ENCODE data around the gene PITHD1.
"Not testable (repeated sequence)": the region's sequence is repeated elsewhere in the genome, so short reads cannot be mapped to it uniquely, and the experiment has no call there.

PITHD1 gene

DNA sequence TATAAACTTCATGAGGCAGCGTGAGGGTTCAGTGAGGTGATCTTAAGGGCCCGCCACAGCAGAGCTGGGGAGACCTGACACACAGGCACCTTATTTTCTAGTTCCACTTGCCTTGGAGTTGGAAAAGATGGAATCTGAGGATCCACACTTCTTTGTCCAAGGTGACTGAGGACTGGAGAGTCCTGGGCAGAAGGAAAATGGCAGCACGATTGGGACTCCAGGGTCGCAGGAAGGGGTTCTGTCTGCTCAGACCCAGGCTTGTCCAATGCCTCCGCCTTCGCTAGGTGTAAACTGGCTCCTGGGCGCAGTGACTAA is 21.0 kb downstream of the PITHD1 start:
- no peak for DNase-seq

- peak in 3 of 4 experiments; percentile 61 to 72 (median 70) for DNase-seq
Observed at GRCh38 chr1:23799570-23800399, 21.6 kb downstream of the PITHD1 start.

DNA sequence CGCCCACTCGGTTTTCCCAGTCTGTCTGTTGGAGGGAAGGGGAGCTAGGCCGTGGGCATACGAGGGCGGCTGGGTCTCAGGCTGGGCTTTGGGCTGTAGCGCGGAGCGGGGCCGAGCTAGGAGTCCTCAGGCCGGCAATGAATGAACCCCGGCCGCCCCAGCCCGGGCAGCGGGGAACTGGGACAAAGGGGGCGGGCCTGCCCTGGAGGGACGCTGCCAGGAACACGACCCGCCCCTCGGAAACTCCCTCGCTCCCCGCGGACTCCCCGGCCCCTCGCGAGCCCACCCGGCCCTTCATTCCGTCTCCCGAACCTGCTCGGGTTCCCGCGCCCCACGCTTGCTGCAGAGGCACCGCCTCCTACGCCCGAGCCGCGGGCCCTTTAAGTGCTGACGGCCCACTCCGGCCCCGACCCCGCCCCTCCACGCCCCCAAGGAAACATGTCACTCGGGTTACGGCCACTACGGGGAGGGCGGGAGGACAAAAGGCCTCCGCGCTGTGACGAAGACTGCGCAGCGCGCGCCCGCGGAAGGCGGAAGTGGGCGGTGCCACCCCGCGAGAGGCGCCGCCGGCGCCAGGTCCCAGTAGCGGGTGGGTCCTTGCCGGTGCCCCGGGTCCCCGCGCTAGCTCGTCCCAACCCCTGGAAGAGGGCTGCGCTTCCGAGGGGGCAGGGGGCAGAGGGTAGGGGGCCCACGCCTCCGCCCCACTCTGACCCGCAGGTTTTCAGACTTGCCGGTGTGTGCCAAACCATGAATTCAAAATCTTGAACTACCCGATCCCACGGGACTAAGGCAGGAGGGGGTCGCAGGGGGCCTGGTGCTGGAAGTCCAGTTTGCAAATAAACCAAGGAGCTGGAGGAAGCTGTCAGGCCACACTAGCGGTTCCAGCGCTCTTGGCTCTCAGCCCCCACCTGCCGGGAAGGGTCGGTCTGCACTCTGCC is 22.5 kb downstream of the PITHD1 start, which contains the start of gene GALE:
Gene GALE (minus strand): TSS at position 355 of the 938 bp plus-strand sequence. CDS start 1,747 bp downstream, outside the sequence.
- peak; percentile 96 to 98 (median 97) for DNase-seq

DNA sequence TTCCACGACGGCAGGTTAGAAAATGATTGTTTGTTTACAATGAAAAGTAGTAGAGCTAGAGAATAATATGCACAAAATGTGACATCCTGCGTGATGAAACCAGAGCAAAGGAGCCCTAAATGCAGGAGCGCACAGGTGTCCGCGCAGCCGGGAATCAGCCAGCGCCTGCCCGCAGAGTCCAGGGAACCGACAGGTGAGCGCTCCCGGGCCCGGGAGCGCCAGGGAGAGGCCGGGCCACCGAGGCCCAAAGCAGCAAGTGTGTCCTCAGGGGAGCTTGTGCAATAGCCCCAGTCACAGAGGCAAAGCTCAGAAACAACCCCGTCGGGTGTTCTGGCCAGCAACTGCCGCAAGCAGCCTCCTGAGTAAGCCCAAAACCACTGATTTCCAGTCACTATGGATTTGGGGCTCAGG is 23.1 kb downstream of the PITHD1 start:
- DNase-seq, result peak in 3 of 4 experiments; percentile 44 to 63 (median 51)

DNA sequence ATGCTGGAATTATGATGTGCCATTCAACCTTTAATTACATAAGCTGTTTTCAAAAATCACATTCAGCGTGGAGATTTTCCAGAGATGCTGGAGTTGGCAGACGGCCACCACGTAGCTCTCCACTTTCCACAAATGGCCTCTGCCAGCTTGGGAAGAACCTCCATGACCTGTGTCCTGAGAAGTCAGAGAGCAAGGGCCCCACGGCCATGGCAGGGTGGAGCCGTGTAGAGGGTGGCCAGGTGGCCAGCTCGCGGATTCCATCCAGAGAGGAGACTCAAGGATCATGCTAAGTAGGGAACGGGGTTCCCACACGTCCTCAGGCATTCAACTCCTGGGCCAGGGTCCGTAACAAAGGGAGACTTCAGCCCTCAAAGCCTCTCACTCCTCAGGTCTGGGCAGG is 23.7 kb downstream of the PITHD1 start:
- DNase-seq, result no peak

DNA sequence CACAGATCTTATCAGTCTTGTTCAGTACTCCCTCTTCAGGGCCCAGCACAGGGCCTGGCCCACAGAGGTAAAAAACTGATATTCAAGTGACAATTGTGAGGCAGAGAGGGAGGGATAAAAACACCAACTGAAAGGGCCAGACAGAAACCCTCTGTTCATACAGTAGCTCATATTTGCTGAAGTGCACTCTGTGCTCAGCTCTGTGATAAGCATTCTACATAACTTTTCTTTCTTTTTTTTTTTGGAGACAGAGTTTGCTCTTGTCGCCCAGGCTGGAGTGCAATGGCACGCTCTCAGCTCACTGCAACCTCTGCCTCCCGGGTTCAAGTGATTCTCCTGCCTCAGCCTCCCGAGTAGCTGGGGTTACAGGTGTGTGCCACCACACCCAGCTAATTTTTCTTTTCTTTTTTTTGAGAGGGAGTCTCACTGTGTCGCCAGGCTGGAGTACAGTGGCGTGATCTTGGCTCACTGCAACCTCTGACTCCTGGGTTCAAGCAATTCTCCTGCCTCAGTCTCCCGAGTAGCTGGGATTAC is 24.7 kb downstream of the PITHD1 start:
- not testable (repeated sequence) for DNase-seq

GRCh38 chr1:23803674-23804073 is 25.5 kb downstream of the PITHD1 start:
- DNase-seq, result no peak

- DNase-seq, result peak; percentile 32 to 58 (median 53)
Observed at GRCh38 chr1:23804183-23804835, 26.1 kb downstream of the PITHD1 start.

DNA sequence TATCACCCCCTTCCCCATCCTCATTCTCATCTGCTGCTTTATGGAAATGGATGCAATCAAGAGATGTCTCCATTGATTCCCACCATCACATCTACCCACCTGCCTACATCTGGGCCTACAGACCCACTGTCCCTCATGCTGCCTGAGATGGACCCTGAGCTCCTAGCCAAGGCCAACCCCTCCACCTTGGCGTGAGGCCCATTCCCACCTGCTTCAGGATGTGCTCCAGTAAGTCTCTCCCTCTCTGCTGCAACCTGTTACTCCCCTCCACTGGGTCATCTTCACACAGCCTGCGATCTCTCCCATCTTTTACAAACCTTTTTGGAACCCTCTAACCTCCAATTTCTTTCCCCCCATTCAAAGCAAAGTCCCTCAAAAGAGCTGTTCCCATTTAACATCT is 26.8 kb downstream of the PITHD1 start:
- DNase-seq, result no peak

DNA sequence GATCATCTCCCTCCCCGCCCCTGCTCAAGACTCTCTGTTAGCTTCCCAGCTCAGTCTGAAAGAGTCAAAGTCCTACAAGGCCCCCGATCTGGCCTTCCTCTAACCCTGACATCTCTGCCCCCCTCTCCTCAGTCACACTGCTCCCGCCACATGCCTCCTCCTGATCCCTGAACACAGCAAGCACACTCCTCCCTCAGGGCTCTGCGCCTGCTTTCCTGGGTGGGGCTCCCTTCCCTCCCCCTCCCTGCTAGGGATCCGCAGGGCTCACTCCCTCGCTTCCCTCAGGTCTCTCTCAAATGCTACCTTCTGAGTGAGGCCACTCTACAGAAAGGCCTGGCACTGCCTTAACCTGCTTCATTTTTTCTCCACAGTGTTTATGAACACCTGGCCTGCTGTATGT is 28.1 kb downstream of the PITHD1 start:
- no peak for DNase-seq

GRCh38 chr1:23807453-23807852 is 29.2 kb downstream of the PITHD1 start:
- DNase-seq, result peak; percentile 16 to 56 (median 43)

DNA sequence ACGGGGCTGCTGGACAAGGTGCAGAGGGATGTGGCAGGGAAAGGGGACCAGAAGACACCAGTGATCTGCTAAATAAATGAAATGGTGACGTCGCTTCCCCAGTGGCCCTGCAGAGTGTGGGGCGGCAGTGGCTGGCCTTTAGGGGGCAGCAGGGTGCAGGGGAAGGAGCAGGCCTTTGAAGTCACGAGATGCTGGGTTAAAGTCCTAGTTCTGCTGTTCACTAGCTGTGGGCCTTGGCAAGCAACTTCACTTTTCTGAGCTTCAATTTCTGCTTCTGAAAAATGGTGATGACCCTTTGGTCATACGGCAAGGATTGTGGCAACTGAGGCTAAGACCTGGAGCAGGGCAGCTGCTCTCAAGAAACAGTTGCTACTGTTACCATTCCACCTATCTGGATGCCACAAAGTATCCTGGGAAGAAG is 31.5 kb downstream of the PITHD1 start:
- DNase-seq, result peak; percentile 94 to 97 (median 96)

DNA sequence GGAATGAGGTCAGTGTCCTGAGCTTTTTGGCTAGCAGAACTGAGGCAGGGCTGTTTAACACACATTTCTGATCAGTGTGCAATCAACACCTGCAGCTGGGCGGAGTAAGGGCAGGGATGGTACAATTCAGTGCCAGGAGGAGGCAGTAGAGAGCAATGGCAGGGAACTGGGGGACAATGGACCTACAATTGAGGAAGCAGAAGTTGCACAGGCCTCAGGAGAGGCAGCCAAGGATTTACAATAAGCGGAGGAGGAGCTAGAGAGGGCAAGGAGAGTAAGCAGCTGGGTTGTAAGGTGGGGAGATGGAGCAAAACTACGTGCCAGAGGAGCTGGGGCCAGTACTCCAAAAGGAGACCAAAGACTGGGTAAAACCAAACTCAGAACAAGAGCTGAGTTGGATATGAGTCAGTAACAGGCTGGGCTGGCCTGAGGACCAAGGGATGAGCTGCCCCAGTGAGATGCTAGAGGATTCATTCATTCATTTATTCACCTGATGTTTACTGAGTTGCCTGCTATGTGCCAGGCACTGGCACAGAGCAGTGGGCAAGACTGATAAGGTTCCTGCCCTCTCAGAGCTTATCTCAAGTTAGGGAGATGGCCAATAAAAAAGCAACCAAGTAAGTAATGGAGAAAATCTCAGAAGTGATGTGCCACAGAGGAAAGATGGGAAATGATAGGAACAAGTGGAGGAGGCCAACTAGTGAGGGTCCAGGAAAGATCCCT is 32.8 kb downstream of the PITHD1 start:
- peak; percentile 87 to 94 (median 91) for DNase-seq

GRCh38 chr1:23814016-23814415 is 35.8 kb downstream of the PITHD1 start:
- DNase-seq, result no peak

GRCh38 chr1:23816361-23816760 is 38.1 kb downstream of the PITHD1 start:
- no peak for DNase-seq

GRCh38 chr1:23816906-23817305 is 38.7 kb downstream of the PITHD1 start:
- DNase-seq, result no peak

- DNase-seq, result no peak
Observed at GRCh38 chr1:23817633-23818032, 39.4 kb downstream of the PITHD1 start.

DNA sequence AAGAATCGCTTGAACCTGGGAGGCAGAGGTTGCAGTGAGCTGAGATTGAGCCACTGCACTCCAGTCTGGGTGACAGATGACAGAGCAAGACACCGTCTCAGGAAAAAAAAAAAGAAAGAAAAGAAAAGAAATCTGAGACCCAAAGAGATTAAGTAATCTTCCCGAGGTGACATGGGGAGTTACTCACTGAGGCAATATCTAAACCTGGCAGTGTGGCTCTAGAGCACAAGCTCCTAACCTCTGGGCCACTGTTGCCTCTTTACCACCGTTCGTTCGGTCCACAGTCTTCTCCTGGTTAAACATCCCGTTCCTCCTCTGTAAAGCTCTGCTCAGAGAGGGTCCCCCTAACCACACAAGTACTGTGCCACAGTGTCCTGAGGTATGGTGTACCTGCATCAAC is 45.5 kb downstream of the PITHD1 start:
- DNase-seq, result no peak

DNA sequence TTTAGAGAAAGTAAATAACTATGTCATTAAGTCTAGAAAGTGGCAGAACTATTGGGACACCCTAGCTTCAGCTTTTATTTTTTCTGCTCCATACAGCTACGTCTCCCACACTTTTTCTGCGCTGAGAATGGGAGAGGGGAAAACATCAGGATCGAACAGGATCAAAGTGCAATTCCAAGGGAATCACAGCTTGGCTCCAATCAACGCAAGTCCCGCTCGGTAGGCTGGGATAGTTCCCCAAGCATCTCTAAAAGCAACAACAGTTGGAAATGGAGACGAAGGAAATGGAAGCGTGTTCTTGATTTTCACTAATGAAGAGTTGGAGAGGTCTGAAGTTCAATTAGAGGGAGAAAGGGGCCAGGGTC is 46.5 kb downstream of the PITHD1 start:
- peak in 2 of 4 experiments; percentile 16 to 20 for DNase-seq

DNA sequence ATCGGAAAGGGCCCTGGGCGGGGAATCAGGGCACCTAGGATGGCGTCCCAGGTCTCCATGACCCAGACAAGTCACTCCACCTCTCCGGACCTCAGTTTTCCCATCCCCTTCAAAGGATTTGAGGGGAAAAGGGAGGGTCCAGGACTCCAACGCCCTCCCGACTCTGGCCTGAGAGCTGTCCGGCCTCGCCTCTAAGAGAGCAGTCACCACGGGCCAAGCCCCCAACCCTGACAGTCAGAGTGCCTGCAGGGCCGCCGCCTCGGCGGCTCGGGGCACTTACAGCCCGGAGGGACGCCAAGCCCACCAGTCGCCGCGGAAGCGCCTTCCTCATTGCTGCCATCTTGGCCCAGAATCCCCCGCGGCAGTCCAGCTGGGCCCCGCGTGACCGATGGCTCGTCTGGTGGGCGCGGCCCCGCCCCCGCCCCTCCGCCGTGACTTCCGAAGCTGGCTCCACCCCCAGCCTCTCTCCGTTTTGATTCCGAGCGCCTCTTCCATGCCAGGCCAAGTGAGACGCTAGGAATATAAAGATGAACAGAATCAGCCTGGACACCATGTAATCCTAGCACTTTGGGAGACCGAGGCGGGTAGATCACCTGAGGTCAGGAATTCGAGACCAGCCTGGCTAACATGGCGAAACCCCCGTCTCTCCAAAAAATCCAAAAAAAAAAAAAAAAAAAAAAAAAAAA is 47.0 kb downstream of the PITHD1 start, which contains the start of gene HMGCL:
Gene HMGCL (minus strand): TSS at position 354 of the 686 bp plus-strand sequence. CDS start 14 bp downstream, at position 340.
- DNase-seq, result peak; percentile 94 to 97 (median 96)

All from suppressor macrophage (primary cell).